HTR-8/SVneo (cell line): ENCODE measurements around the gene ABHD17A.

Experiments used
- DNase-seq: peaks from one replicate; pipeline ENCODE4 v3.0.0; 2011; ENCODE audit warnings: low spot score, mixed read lengths; ENCODE audit not compliant: insufficient read length
- FAIRE-seq: peaks from 2 replicates; lab custom pipeline; 2011; peaks lifted over from hg19 to GRCh38; lab: Jason Lieb, UNC

ABHD17A gene

DNA sequence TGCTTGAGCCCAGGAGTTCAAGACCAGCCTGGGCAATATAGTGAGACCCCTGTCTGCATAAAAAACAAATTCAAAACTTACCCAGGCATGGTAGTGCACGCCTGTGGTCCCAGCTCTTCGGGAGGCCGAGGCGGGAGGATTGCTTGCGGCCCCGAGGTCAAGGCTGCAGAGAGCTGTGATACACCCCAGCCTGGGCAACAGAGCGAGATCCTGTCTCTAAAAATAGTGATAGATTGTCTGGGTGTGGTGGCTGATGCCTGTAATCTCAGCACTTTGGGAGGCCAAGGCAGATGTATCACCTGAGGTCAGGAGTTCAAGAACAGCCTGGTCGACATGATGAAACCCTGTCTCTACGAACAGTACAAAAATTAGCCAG, 18.0 kb downstream of the ABHD17A start:
- FAIRE-seq (no peak), DNase-seq (no peak)

DNA sequence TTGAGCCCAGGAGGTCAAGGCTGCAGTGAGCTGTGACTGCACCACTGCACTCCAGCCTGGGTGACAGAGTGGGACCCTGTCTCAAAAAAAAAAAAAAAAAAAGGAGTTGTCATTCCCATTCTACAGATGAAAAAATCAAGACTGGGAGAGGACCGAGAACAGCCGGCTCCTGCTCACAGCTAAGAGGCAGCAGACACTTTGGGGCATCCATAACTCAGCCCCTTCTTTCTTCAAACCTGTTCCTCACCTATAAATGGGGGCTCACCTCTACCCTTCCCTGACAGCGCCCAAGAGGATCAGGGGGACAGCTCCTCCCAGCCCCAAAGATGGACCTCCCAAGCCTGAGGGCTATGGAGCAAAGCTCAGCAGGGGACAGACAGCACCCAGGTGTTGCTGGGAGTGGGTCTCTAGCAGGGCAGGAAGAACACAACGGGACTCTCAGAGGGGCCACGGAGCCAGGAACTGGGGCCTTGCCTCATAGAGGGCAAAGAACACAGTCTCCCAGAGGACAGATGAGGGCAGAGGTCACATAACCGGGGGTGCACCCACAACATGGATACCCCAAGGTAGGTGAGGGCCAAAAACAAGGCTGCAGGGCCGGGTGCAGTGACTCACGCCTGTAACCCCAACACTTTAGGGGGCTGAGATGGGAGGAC, 18.5 kb downstream of the ABHD17A start:
- FAIRE-seq (no peak), DNase-seq (no peak)

DNA sequence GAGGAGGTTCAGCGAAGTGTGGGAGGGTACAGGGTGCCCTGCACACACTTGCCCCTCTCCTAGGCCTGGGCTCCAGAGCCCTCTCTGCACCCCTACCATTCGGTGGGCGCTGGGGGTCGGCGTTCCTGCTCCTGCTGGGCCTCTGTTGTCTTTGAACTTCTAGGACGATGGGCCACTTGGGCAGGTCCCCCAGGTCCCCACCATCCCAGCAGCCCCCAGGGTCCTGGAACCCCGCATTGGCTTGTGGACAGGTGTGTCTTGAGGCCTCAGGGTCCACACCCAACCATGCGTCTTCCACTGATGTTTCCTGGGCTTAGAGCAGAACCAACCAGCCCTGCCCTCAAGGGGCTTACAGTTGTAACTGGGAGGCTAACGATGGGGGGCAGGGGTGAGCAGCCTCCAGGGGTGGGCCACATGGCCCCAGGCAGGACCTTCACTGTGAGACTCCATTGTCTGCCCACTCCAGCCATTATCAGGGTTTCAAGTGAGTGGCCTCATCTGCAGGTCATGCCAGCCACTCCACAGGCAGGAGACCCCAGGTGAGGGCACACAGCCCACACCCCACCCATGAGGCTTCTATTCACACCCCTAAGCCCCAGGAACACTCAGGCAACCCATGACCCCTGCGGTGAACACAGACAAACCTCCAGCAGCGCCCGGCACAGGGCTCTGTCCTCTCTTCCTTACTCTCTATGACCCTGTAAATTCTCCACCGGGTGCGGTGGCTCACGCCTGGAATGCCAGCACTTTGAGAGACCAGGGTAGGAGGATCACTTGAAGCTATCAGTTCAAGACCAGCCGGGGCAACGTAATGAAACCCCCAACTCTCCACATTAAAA, 19.9 kb downstream of the ABHD17A start:
- no peak for DNase-seq
- no peak for FAIRE-seq

DNA sequence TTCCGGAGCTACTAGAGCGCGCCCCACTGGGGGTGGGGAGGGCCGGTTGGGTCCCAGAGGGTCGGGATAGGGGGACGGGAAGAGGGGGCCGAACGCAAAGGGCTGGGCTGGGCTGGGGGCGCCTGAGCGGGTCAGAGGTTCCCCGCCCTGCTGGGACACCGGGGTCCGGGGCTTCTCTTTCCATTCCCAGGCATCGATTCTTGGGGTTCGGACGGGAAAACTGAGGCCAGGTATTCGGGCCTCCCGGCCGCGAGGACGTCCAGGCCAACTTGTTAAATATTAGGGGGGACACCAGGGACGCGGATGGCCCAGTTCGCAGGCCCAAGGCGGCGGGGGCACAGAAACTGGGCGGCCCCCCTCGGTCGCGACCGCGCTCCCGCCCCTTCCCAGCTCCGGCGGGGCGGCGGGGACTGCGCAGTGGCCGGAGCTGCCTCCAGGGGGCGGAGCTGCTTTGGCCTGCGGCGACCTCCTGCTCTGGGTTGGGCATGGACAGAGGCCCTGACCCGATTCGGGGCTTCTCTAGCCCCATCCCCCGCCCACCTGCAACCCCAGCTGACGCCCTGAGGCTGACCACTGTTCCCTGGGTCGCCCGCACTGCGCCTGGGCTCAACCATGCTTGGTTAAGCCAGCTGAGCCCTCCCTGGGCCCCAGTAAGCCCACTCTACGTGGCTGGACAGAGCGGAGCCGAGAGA, 20.7 kb downstream of the ABHD17A start:
- peak; percentile 67 for DNase-seq
- FAIRE-seq: peak; percentile 69

DNA sequence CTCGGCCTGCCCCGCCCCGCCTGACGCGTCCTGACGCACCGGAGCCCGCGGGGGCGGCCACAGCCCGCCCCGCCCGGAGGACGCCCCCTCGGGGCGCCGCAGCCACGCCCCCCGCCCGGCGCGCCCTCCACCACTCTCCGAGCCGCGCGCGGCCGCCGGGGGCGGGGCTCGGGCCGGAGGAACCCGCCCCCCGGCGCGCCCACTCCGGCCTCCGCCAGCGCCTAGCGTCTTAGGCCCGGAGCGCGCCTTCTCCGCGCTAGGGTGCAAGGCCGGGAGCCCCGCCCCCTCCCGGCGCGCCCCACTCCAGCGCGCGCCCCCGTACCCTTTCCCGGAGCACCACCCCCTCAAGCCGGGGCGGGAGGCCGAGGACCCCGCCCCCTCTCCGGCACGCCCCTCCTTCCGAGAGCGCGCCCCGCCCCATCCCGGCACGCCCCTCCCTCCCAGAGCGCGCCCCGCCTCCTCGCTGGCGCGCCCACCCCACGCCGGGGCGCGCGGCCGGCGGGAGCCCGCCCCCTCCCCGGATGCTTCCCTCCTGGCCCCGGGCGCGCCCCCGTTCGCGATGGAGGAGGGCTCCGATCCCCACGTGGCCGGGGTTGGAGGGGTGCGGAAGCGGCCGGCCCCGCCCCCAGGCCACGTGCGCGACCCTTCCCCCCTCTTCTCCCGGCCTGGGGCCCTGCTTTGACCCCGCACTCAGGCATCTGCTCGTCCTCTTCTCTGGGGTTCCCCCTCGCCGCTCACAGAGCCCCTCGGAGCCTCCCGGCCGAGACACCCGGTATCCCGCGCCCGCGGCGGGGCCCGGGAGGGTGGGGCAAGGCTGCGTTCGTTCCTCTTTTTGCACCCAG, 21.4 kb downstream of the ABHD17A start:
- DNase-seq (peak; percentile 83), FAIRE-seq (peak; percentile 97)

DNA sequence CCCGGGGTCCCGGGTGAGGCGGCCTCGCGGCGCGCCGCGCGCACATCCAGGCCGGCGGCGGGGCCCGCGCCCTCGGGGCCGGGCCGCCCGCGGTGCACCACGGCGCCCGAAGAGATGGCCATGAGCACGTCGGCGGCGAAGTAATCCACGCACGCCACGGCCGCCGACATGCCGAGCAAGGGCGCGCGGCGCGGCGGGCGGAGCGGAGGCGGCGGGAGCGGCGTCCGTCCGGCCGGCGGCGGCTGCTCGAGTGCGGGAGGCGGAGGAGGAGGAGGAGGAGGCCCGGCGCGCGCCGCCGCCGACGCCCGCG, 22.0 kb downstream of the ABHD17A start, which contains the start of gene KLF16:
Gene KLF16 (minus strand): TSS at position 252 of the 310 bp plus-strand sequence. CDS start 82 bp downstream, at position 170.
- FAIRE-seq: no peak
- DNase-seq: no peak

DNA sequence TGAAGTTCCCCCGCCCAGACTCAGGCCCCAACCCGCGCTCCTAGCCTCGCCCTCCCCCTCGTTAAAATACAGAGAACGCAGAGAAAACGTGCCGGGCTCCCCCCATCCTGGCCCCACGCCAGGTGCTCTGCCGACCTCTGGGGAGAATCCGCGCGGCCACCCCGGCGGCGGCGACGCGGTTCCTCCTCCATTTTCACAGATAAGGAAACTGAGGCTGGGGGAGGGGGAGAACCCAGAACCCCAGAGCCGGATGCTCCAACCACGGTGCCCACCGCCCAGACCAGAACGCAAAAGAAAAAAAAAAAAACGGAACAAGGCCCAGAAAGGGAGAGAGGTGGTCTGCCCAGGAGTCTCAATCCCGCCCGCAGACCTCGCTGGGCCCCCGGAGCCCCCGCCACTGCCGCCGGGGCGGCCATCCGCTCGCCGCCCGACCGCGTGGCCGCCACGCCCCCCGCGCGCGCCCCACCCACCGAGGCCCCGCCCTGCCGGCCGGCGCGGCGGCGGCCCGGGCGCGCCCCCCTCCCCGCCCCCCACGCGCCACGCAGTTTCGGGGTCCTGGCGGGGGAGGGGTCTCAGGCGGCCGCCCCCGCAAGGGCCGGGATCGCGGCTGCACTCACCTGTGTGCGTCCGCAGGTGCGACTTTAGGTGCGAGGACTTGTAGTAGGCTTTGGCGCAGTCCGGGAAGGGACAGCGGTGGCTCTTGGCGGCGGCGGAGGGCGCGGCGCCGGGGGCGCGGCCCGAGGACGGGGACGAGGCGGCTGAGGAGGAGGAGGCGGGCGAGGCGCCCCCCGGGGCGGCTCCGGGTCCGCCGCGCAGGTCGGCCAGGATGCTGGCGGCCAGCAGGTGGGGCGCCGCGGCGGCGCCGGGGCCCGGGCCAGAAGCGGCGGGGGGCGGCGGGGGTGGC, 22.6 kb downstream of the ABHD17A start:
- FAIRE-seq (no peak), DNase-seq (no peak)

DNA sequence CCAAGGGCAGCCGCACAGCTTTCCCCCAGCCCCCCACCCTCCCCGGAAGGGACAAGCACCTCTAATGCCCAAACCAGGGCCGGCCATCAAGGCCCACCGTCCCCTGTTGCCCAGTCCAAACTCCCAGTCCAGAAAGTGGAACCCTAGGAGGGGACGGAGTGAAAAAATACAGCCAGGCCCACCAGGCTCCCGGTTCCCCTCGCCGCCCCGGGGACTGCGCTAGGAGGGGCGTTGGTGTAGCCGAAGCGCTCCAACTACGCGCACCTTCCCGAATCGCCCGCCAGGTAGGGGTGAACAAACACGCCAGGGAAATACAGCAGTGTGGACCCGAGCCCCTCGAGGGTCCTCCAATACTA, 23.2 kb downstream of the ABHD17A start:
- FAIRE-seq: no peak
- no peak for DNase-seq

DNA sequence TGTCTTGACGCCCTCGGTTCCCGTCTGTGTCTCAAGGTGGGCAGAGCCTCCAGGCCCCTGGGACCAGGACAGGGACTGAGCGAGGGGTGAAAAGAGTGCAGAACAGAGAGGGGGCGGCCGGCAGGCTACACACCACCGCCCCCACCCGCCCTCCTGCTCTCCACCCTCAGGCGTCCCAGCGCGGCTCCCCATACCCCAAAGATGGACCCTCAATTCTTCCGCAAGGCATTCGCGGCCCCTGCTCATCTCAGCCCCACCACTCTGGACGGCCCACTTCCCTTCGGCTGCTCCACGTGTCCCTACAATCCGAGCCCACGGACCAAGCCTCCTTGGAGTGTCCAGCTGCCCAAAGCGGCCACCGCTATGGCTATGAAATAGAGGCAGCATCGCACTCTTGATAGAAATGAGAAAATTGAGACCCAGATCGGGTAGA, 23.7 kb downstream of the ABHD17A start:
- FAIRE-seq (no peak), DNase-seq (no peak)

DNA sequence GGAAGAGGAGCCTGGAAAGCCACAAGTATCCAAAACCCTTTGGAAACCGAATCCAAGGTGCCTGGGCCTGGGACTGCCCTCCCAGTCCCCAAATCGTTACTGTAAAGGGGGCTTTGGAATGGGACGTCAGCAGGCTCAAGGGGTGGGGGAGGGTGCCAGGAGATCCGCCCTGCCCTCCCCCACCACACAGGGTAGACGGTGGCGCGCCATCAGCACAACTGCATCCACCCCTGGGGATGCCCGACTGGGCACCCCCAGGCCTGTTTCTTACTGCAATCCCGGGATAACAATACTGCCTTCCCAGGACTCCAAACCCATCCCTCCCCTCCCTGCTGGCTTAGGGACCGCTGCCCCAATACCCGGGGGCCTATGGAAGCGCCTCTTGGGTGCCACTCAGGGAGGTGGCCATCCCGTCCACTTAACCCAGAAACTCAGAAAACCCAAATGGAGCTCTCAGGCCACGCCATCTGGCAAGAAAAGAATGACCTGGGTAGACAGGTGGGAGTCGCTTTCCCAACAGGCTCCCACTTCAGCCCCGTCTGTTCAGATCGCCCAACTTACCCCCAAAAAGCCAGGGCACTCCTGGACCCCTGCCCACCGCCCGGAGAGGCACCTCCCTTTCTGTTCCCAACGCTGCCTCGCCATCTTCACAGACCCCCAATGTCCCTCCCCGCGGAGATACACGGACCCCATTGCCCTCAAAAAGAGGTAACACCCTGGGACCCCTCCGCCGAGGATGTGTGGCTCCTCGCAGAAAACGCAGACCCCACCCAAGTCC, 24.3 kb downstream of the ABHD17A start:
- FAIRE-seq (no peak), DNase-seq (no peak)

DNA sequence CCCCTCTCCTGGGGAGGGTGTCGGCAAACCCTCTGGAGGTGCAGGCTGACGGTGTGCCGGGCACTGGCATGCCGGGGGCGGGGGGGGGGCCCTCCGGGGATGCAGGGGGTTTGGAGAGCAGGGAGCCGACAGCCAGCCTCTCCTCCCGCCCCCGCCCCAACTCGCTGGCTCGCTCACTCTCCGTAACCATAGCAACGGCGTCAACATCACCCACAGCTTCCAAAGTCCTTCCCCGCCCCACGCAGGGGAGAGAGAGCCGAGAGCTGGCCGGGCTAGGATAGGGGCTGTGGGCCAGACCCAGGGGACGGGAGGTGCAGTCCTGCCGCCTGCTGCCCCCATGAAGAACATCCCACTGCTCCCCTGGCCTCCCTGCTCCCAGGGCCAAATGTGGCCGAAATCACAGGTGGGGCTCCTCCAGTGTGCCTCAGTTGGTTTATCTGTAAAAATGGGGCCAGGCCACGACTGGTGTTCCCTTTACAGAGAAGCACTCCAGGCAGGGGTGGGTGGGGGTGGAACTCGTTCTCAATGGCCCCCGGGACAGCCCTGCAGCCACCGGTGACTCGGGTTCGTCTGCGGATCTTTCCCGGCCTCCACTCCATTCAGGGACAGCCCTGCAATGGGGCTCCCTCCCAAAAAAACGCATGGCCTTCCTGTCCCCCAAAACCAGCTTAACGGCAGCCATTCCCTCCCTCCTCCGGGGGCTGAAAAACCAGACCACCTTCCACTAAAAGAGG, 25.1 kb downstream of the ABHD17A start:
- FAIRE-seq: no peak
- DNase-seq: no peak

DNA sequence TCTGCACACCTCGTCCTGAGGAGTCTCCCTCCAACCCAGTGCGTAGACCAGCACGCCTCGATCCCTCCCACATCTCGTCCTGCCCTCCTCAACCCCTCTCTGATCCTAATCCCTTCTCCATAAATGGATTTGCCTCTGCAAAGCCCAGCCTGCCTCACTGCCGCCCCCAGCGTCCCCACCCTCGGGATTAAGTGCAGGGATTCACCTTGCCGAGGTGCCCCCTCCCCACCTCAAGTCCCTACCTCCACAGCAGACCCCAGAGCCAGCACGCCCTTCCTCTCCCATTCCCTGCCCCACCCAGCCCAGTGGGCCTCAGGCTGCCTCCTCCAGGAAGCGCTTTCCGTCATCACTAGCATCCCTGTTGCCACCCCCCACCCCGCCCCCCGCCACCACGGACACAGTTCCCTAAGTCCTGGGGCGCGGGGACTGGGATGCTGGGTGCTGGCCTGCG, 25.9 kb downstream of the ABHD17A start:
- DNase-seq: no peak
- FAIRE-seq: no peak

DNA sequence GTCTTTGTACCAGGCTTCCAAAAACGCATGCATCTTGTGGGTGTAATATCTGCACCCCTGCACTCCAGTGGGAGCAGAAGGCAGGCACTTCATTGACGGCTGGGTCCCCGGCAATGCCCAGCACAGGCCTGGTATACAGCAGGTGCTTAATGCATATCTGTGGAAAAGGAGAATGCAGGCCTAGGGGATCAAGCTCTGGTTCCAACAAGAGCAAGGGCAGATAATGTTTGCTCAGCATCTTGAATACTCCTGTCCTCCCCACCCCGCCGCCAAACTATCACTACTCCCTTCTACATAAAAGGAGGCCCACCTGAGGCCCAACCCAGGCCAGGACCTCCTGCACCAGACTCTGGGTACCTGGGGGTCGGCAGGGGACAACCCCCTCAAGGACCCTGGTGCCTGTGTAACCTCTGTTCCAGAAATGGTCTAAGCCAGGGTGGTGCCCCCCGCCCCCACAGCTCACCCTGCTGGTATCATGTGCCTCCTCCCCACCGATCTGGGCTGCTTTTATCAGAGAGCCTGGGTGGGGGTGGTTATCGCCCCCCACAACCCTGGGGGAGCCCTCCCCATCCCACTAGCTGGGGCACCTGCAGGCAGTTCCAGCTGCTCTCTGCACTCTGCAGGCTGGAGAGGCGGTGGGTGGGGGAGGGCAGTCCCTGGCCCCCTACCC, 26.7 kb downstream of the ABHD17A start:
- FAIRE-seq (no peak), DNase-seq (no peak)

DNA sequence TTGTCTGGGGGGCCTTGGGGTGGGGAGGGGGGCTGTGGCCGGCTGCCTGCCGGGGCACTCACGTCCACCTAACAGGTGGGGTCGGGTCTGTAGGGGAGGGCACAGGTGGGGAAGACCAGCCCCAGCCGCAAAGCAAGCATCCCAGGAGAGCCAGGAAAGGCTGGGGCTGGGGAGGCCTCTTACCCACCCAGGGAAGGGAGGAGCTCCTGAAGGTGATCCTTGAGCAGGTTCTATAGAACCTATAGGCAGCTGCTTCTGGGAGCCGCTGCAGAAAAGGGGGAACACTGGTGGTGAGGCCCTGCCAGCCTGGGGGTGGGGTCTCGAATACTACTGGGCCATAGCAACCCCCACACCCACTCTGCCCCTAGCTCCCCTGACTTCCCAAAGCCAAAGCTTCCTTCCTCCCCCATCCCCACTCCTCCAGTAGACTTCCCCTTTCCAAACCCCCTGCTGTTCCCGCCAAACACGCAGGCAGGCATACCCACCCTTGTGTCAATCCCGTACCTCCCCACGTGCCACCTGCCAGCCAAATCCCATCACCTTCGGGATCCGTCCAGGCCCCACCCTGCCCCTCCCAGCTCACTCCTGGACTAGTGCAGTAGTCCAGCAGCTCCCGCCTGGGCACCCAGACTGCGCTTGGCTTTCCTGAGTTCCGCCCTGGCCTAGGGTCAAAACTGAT, 27.5 kb downstream of the ABHD17A start:
- FAIRE-seq (no peak), DNase-seq (no peak)

DNA sequence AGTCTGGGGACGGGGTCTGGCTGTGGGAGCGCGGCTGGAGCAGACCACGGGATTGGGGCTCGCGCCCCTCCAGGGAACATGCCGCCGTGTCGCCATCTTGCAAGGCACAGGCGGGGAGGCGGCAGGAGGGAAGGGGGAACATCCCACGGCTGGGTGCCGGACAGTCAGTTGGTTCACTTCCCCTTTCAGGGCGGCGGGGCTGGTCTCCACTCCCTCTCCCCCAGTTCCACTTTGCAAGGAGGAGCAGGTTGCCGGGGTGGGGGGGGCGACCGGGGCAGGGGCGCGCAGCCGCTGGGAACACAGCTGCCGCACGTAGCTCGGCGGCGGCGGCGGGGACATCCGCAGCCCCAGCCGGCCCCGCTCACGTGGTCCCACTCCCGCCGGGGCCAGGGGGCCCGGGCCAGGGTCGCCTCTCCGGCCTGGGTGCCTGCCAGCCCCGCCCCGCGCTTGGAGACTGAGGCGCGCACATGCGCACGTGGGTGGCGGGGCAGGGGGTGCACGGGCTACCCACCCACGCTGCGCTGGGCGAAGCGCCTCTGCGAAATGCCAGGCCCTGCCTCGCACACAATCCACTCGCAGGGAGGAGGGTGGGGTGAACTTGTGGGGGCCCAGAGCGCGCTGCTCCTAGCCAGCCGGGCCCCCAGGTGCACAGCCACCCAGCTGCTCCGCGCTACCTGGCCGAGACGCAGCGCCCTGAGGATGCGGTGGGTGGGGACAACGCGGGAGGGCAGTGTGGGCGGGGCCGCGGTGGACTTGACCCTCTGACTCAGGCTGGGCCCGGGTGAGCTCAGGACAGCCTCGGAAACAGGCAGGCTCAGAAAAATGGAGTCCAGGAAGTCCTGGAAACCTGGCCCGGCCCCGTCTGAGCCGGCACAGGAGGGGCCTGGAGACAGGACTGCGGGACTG, 28.3 kb downstream of the ABHD17A start:
- DNase-seq (no peak), FAIRE-seq (no peak)

DNA sequence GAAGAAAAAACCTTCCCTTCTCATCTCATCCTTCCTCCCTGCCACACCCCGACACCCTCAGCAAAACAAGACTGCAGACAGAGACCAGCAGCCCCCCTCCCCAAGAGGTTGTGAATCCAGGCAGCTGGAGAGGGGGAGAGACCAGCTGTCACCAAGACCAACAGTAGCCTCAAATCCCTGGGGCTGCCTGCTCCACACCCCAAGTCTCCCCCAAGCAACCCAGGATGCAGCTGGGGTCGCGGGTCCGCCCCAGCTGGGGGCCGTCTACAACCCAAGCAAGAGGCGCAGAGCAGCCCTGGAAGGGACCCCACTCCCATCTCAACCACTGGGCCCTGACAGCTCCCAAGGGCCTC, 29.0 kb downstream of the ABHD17A start:
- DNase-seq (no peak), FAIRE-seq (no peak)
